ENCODE measurements around the gene TSPAN31. TPM values are rescaled to one million over a fixed set of nuclear protein-coding genes. Genes with fewer than 3 reads are reported as not detected.

Gene TSPAN31
- polyA plus RNA-seq, 1 donor (not counting 4 experiments of a cell fraction or from before 2014, with no cell fraction given): 47.7 TPM

- Histone ChIP-seq H3K4me3 (ENCODE audit: control insufficient read depth in 2 of 3, extremely low read depth in 1 of 3, insufficient read depth in 2 of 3, low read depth in 1 of 3, low read length in 3 of 3) (no peak overlapping the region), H3K9me1 (ENCODE audit: control insufficient read depth, extremely low read depth, insufficient read depth, low read length) (no peaks in the 10 kb centered on the region), H2AFZ (ENCODE audit: control insufficient read depth, low read length) (no peak overlapping the region), H4K20me1 (ENCODE audit: control insufficient read depth, extremely low read depth, insufficient read depth, low read length) (no peaks in the 10 kb centered on the region), H3K4me2 (ENCODE audit: control insufficient read depth, extremely low read depth, insufficient read depth, low read depth, low read length) (no peak overlapping the region), H3K9me3 (ENCODE audit: control insufficient read depth, low read depth, low read length) (no peaks in the 10 kb centered on the region), H3K4me1 (ENCODE audit: control insufficient read depth, extremely low read depth, insufficient read depth, low read length) (peaks cover 10% of the 10 kb centered on the region), H3K27me3 (ENCODE audit: control insufficient read depth, extremely low read depth, insufficient read depth, low read length) (no peaks in the 10 kb centered on the region), H3K27ac (ENCODE audit: control insufficient read depth, insufficient read depth, low read length) (no peak overlapping the region), H3K79me2 (ENCODE audit: control insufficient read depth, insufficient read depth, low read length) (peaks cover 7% of the 10 kb centered on the region), H3K36me3 (ENCODE audit: control insufficient read depth in 2 of 2, extremely low read depth in 1 of 2, insufficient read depth in 2 of 2, low read length in 2 of 2) (peaks cover 3 to 8% of the 10 kb centered on the region in 2 experiments), H3K9ac (ENCODE audit: control insufficient read depth, extremely low read depth, insufficient read depth, low read length) (no peak overlapping the region)
- no peak for TF ChIP-seq CTCF (optimal IDR thresholded peaks at IDR 0.05 in 1 of 3, IDR thresholded peaks at IDR 0.05 in 1 of 3, conservative IDR thresholded peaks at IDR 0.05 in 1 of 3; ENCODE audit: extremely low read depth in 1 of 3, insufficient read depth in 2 of 3, low read length in 3 of 3)
- TF ChIP-seq EZH2 (IDR thresholded peaks at IDR 0.05; ENCODE audit: low read length): no peak
- FAIRE-seq (no peak), DNase-seq (ENCODE audit: low read depth, low spot score) (no peak)
- dilution Hi-C loops (cut with MboI; ENCODE audit: extremely low pct_ligation_motif_present, low sequenced_read_pairs): no loop called here
Measured at GRCh38 chr12:57697076-57697475, 47.8 kb upstream of the TSPAN31 start.

- no peak for TF ChIP-seq CTCF (optimal IDR thresholded peaks at IDR 0.05 in 1 of 3, IDR thresholded peaks at IDR 0.05 in 1 of 3, conservative IDR thresholded peaks at IDR 0.05 in 1 of 3; ENCODE audit: extremely low read depth in 1 of 3, insufficient read depth in 2 of 3, low read length in 3 of 3)
- no peak for TF ChIP-seq EZH2 (IDR thresholded peaks at IDR 0.05; ENCODE audit: low read length)
- no peak overlapping the region for H2AFZ ChIP-seq (ENCODE audit: control insufficient read depth, low read length)
- no peaks in the 10 kb centered on the region for H3K9me3 ChIP-seq (ENCODE audit: control insufficient read depth, low read depth, low read length)
- no peak overlapping the region for H3K27ac ChIP-seq (ENCODE audit: control insufficient read depth, insufficient read depth, low read length)
- H3K36me3 ChIP-seq (ENCODE audit: control insufficient read depth in 2 of 2, extremely low read depth in 1 of 2, insufficient read depth in 2 of 2, low read length in 2 of 2): peaks cover 3 to 8% of the 10 kb centered on the region in 2 experiments
- FAIRE-seq (no peak), DNase-seq (ENCODE audit: low read depth, low spot score) (no peak)
- H3K79me2 ChIP-seq (ENCODE audit: control insufficient read depth, insufficient read depth, low read length): peaks cover 7% of the 10 kb centered on the region
- H3K9me1 ChIP-seq (ENCODE audit: control insufficient read depth, extremely low read depth, insufficient read depth, low read length): no peaks in the 10 kb centered on the region
- H3K27me3 ChIP-seq (ENCODE audit: control insufficient read depth, extremely low read depth, insufficient read depth, low read length): no peaks in the 10 kb centered on the region
- dilution Hi-C loops (cut with MboI; ENCODE audit: extremely low pct_ligation_motif_present, low sequenced_read_pairs): no loop called here
- H3K4me2 ChIP-seq (ENCODE audit: control insufficient read depth, extremely low read depth, insufficient read depth, low read depth, low read length): no peak overlapping the region
- H3K4me1 ChIP-seq (ENCODE audit: control insufficient read depth, extremely low read depth, insufficient read depth, low read length): peaks cover 8% of the 10 kb centered on the region
- H4K20me1 ChIP-seq (ENCODE audit: control insufficient read depth, extremely low read depth, insufficient read depth, low read length): no peaks in the 10 kb centered on the region
- H3K9ac ChIP-seq (ENCODE audit: control insufficient read depth, extremely low read depth, insufficient read depth, low read length): no peak overlapping the region
- H3K4me3 ChIP-seq (ENCODE audit: control insufficient read depth in 2 of 3, extremely low read depth in 1 of 3, insufficient read depth in 2 of 3, low read depth in 1 of 3, low read length in 3 of 3): no peak overlapping the region
Measured at GRCh38 chr12:57698414-57698813, 46.4 kb upstream of the TSPAN31 start.

Measured in keratinocyte (primary cell).